H1 (cell line): ENCODE results near the gene LY6G6F. TPM values are rescaled to one million over a fixed set of nuclear protein-coding genes. Genes with fewer than 3 reads are reported as not detected.

Experiments used
- ASH2L ChIP-seq: fragments of 200-600, 300-600 bp; sonication (generic); IDR thresholded peaks from one replicate; pipeline ENCODE4 v1.7.1; 2017; ENCODE audit warnings: low read length
- CHD7 ChIP-seq: fragments of 300-600 bp; sonication (generic); IDR thresholded peaks from 2 replicates; pipeline ENCODE4 v1.7.1; 2012; ENCODE audit warnings: low read length, moderate library complexity, mild to moderate bottlenecking, inconsistent platforms; ENCODE audit not compliant: insufficient replicate concordance
- EZH2 ChIP-seq: fragments of 200-600 bp; sonication (generic); IDR thresholded peaks from 2 replicates; pipeline ENCODE4 v1.7.1; 2012; ENCODE audit warnings: low read depth, mild to moderate bottlenecking, moderate library complexity, low read length, inconsistent platforms; ENCODE audit not compliant: severe bottlenecking
- GTF2F1 ChIP-seq: IDR thresholded peaks from 2 replicates; pipeline ENCODE4 v1.6.1; 2012; ENCODE audit warnings: low read depth, low read length, improper control_type of control experiment, borderline replicate concordance
- HDAC2 ChIP-seq, 2 experiments: fragments of 300-600 bp in 1 of 2; sonication (generic) in 1 of 2; IDR thresholded peaks; 2 replicates each; pipeline ENCODE4 v1.6.1; 2011 to 2012; ENCODE audit warnings: low read depth in 2 of 2, low read length in 2 of 2, mild to moderate bottlenecking in 2 of 2, moderate library complexity in 2 of 2, borderline replicate concordance in 1 of 2, inconsistent platforms in 1 of 2
- JUND ChIP-seq: IDR thresholded peaks from 2 replicates; pipeline ENCODE4 v1.6.1; 2011; ENCODE audit warnings: mild to moderate bottlenecking, improper control_type of control experiment, low read length
- KDM5A ChIP-seq: fragments of 200-600 bp; IDR thresholded peaks from 2 replicates; pipeline ENCODE4 v1.7.1; 2012; ENCODE audit warnings: mild to moderate bottlenecking, low read length, inconsistent platforms, mixed read lengths
- POLR2AphosphoS5 ChIP-seq: IDR thresholded peaks from 2 replicates; pipeline ENCODE4 v1.6.1; 2011; ENCODE audit warnings: low read depth, low read length
- SIN3A ChIP-seq, 2 experiments: IDR thresholded peaks in 1 of 2; conservative IDR thresholded peaks in 1 of 2; 2 replicates each; pipeline ENCODE4 v1.6.1; 2011 to 2012; ENCODE audit warnings: low read length in 2 of 2, improper control_type of control experiment in 1 of 2, low read depth in 1 of 2, mild to moderate bottlenecking in 1 of 2
- polyA plus RNA-seq, 7 experiments: library from polyadenylated mRNA; depleted of rRNA in 3 of 7; stranded (reverse) in 5 of 7; unstranded in 2 of 7; fragments of >200 nt in 5 of 7; fragments of 200-250 nt in 2 of 7; gene quantifications; 1 replicate in 5 of 7; 2 replicates in 1 of 7; 4 replicates in 1 of 7; pipeline versions ENCODE4 v1.2.1 to v1.2.3, GENCODE V29; 2011 to 2013; ENCODE audit warnings: missing spikeins in 2 of 7, mixed read lengths in 2 of 7
- total RNA-seq: library from RNA; stranded (reverse); fragmentation: NEBNext Ultra II Directional; extraction: Animal tissue kit (Norgen Biotek cat#: 25700); gene quantifications from 2 replicates; pipeline ENCODE4 v1.2.1, GENCODE V29; 2021

Gene LY6G6F
- total and polyA plus RNA-seq, 2 of the 8 experiments (the other 6 are each of a cell fraction or from before 2014, with no cell fraction given): not detected

GRCh38 chr6:31665501-31666336 is 40.9 kb upstream of the LY6G6F start, which contains the start of gene CSNK2B (continued):
- TF ChIP-seq JUND: no peak
- TF ChIP-seq HDAC2 (IDR thresholded peaks at IDR 0.05; ENCODE audit: borderline replicate concordance in 1 of 2, low read depth in 2 of 2, low read length in 2 of 2): peak in 1 of 2 experiments; percentile 77; a peak in 1 of 4 replicates
- no peak; the same call in none of the 2 replicates for TF ChIP-seq GTF2F1
- TF ChIP-seq KDM5A: no peak
- no peak for TF ChIP-seq EZH2
- TF ChIP-seq SIN3A (conservative IDR thresholded peaks at IDR 0.05 in 1 of 2, IDR thresholded peaks at IDR 0.05 in 1 of 2; ENCODE audit: low read depth in 1 of 2, low read length in 2 of 2): peak in 1 of 2 experiments; percentile 94; a peak in 2 of 4 replicates
- TF ChIP-seq POLR2AphosphoS5: peak; percentile 89
- peak; percentile 98 for TF ChIP-seq ASH2L
- no peak for TF ChIP-seq CHD7
